Hematopoietic multipotent progenitor cell treated with erythropoietin and hydrocortisone succinate and interleukin-3 and kit ligand, for 8 days (in vitro differentiated cells): ENCODE results near the gene VPS41.
"Not testable (repeated sequence)": the region's sequence is repeated elsewhere in the genome, so short reads cannot be mapped to it uniquely, and the experiment has no call there.

Experiments used
- DNase-seq: peaks from one replicate; pipeline ENCODE4 v3.0.0-alpha.2; 2015

The VPS41 gene

GRCh38 chr7:38908759-38909335 lies at the start of gene VPS41:
Gene VPS41, minus strand, starts transcription at chr7:38909191. Its CDS starts 17 bp downstream, at chr7:38909174.
- DNase-seq, result peak; percentile 88

DNA sequence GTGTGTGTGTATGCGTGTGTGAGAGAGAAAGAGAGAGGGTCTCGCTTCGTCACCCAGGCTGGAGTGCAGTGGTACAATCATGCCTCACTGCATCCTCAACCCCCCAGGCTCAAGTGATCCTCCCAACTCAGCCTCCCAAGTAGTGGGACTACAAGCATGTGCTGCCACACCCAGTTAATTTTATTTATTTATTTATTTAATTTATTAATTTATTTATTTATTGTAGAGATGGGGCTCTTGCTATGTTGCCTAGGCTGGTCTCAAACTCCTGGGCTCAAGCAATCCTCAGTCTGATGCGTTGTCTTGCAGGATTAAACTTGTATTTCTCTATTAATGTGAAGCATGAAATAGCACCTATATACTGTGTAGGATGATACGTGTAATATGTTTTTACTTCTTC lies 46.9 kb upstream of the VPS41 start:
- no peak for DNase-seq

DNA sequence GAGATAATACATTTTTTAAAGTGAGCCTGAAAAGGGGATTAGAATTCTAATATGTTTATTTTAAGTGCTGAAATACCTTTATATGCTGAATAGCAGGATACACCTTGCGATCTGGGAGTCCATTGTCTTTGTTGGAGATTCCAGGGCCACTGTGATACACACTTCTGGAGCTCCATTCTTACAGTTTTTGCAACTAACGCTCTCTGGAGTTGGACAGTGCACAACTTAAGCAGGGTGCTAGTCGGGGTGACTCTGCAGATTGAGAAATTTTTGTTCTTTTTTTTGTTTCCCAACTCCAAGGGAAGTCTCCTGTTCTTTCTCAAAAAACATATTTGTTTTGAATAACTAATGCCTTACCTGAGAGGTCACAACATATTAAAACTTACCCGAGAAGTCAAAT lies 45.0 kb upstream of the VPS41 start:
- no peak for DNase-seq

DNA sequence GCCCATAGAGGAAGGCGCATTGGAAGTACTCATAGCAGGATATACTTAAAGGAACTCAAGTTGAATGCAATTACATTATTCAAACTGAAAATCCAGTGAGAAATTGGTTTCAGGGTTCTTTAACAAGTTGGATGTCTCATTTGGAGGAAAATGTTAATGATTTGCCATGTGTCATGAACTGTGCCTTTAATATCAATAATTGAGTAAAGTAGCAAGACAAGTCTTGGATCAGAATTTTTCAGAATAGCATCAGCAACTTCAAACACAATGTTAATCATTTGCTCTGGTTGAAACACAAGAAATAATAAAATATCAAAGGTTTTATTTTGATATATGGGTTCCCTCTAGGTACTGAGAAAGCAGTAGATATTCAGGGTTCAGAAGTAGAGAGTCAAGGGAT lies 44.2 kb upstream of the VPS41 start:
- DNase-seq, result no peak

GRCh38 chr7:38951213-38951612 lies 42.2 kb upstream of the VPS41 start:
- no peak for DNase-seq

DNA sequence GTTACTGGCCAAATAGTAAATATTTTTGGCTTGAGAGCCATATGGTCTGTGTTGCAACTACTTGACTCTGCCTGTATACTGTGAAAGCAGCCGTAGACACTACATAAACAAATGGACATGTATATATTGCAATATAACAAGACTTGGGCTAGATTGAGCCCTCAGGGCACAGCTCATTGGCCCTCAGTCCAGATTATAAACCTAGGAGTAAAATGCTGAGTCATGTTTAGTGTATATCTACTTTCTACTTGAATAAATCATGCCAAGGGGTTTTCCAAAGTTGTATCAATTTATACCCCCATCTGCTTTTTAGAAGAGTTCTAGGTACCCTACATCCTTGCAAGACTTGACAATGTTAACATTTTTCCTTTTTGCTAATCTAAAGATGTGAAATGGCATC lies 41.3 kb upstream of the VPS41 start:
- no peak for DNase-seq

DNA sequence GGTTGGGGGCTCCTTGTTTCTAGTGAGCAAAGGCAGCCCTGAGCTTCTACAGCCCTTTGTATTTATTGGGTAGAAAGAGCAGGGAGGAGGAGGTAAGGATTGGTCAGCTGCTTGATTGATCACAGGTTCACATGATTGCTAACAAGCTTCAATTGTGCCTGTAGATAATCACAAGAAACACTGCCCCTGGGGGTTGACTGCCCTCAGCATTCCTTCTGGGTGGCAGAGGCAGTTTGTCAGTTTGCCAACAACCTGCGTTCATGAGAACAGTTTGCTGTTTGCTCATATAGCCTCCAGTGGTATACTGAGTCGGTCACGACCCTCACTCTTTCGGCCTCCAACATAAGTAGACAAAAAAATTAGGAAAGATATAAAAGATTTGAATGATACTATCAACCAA lies 38.5 kb upstream of the VPS41 start:
- DNase-seq, result not testable (repeated sequence)

- no peak for DNase-seq
Measured at GRCh38 chr7:38942431-38943051, 33.5 kb upstream of the VPS41 start.

- no peak for DNase-seq
Measured at GRCh38 chr7:38940774-38941173, 31.8 kb upstream of the VPS41 start.

GRCh38 chr7:38938589-38938988 lies 29.6 kb upstream of the VPS41 start:
- DNase-seq, result no peak

- DNase-seq, result no peak
Measured at GRCh38 chr7:38938001-38938485, 29.1 kb upstream of the VPS41 start.

GRCh38 chr7:38936641-38937040 lies 27.6 kb upstream of the VPS41 start:
- no peak for DNase-seq

DNA sequence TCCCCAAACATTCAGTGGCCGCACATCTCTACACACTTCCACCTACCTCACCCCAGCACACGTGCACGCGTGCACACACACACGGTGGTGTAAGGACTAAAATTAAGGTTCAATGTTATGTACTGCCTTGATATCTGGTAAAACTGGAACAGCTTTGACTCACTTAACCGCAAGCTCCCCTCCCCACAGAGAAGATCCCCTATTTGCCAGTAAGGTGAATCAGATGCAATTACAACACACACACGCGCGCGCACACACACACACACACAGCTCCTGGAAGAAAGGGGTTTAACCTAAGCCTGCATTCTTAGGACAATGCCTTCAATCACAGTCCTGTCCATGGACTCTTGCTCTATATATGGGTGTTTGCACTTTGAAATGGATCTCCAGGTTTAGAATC lies 25.5 kb upstream of the VPS41 start:
- no peak for DNase-seq

- DNase-seq, result no peak
Measured at GRCh38 chr7:38934051-38934450, 25.1 kb upstream of the VPS41 start.

- peak; percentile 70 for DNase-seq
Measured at GRCh38 chr7:38932509-38933168, 23.6 kb upstream of the VPS41 start.

GRCh38 chr7:38929460-38930171 lies 20.6 kb upstream of the VPS41 start:
- DNase-seq, result no peak

DNA sequence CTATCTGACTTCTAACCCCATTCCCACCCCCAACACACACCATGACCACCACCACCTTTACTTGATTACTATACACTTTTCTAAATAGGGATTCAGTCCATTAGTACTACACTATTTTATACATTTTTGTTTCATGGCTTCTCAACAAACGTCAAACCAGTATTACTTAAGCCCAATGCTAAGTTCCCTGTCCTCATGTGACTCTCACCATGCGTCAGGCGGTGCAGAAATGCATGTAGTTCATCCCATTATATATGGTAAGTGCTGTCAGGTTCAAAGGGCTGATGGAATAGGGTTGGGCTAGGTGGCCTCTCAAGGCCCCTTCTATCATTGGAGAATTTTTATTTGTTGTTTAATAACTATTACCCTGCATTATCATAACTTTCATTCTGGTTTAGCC lies 19.5 kb upstream of the VPS41 start:
- no peak for DNase-seq

DNA sequence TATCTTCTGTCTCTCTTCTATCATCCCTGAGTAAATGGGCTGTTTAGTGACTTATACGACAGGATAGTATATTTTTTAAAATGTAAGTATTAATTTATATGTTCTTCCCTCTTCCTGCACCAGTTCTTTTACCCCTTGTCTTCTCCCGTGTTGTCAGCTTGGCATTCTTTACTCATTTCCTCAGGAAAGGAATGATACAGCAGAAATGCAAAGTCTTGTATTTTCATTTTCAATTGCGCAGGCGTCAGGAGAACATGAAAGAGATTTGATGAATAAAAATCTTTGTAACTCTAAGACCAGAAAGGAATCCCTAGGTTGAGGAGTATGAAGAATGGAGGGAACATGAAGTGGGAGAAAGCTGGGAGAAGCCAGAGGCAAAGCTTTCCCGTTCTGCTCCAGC lies 18.8 kb upstream of the VPS41 start:
- no peak for DNase-seq

GRCh38 chr7:38920731-38921130 lies 11.7 kb upstream of the VPS41 start:
- no peak for DNase-seq

DNA sequence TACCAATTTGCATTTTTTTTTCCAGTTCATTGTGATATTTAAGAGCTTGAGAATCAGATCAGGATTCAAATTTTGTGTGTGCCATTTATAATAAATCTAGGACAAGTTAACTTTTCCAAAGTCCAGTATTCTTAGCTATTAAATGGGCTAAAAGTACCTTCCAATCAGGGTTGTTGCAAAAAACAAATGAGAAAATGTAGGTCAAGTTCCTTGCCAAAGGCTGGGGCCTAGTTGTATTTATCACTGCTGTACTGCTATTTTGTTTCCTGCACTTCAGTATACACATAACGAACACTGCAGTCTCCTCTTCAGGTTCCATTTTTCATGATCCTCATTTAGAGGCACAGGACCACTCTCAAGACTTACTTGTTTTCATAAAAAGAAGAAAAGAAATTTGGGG lies 7.4 kb upstream of the VPS41 start:
- no peak for DNase-seq

DNA sequence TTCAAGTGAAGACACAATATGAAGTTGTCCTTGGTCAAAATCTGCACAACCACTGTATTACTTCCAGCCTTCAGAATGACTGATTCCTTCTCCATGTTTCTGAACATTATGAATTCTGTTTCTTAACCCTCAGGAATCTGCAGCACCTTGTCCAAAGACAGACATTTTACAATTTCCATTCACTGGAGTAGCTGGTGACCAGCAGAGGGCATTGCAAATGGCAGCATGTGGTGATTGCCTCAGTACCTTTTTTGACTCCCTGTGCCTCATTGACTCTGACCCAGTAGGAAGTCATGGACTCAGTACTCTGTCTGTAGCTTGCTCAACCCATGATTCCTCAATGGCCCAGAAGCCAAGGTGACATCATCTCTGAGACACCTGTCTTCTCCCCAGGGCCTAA lies 879 bp upstream of the VPS41 start:
- DNase-seq, result no peak

DNA sequence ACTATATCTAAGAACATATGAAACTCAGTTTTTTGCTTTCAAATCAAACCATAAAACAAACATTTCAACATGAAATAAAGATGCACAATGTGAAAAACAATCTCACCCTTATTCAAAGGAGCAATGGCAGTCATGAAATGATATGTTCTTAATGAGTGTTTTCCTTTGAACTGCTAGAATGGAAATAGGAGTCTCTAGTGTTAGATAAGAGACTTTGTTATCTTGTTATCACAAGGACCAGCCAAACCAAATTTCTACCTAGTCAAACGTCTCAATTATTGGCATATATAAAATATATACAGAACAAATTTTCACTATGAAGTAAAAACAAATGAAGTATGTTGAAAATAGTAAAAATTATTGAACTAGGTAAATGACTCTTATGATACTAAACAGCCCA lies 1.2 kb downstream of the VPS41 start:
- peak; percentile 63 for DNase-seq

DNA sequence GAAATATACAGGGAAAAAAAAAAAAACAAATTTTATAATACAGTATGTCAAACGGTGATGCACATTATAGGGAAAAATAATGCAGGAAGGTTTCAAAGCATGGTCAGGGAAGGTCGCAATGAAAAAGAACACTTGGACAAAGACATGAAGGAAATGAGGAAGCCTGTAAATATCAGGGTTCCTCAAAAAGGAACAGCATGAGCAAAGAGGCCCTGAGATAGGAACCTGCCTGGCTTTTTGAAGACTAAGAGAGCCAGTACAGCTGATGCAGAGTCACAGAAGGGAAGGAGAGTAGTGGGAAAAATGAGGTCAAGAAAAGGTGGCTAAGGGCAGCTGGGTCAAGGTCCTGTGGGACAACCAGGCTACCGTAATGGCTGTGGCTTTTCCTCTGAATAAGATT lies 1.9 kb downstream of the VPS41 start:
- DNase-seq, result no peak
